ENCODE results near the gene NHLRC2. TPM values are rescaled to one million over a fixed set of nuclear protein-coding genes. Genes with fewer than 3 reads are reported as not detected.

The NHLRC2 gene
- total and polyA plus RNA-seq, 2 of the 13 experiments (the other 11 are each of a cell fraction or from before 2014, with no cell fraction given) = 7.6 to 12.7 TPM

- Histone ChIP-seq H3K36me3 (replicated peaks in 1 of 2; ENCODE audit: control insufficient read depth in 1 of 2, insufficient read depth in 2 of 2, low read length in 2 of 2) (peaks cover 0 to 13% of the 10 kb centered on the region in 2 experiments; a peak in 4 of 5 replicates), H3K79me2 (ENCODE audit: insufficient read depth, low read length) (peaks cover 7% of the 10 kb centered on the region), H3K9me3 (ENCODE audit: low read length) (no peaks in the 10 kb centered on the region), H3K27ac (ENCODE audit: extremely low read length, insufficient read depth, low read length) (no peak overlapping the region), H3K4me2 (ENCODE audit: low read depth, low read length) (no peak overlapping the region), H2AFZ (ENCODE audit: low read length) (no peak overlapping the region), H3K27me3 (ENCODE audit: control insufficient read depth in 1 of 2, insufficient read depth in 2 of 2, low read length in 2 of 2) (no peaks in the 10 kb centered on the region), H3K4me1 (ENCODE audit: insufficient read depth, low read length) (no peaks in the 10 kb centered on the region), H3K4me3 (replicated peaks in 1 of 3; ENCODE audit: insufficient read depth in 1 of 3, low read depth in 2 of 3, low read length in 3 of 3) (no peak overlapping the region), H3K9ac (ENCODE audit: insufficient read depth, low read depth, low read length) (no peak overlapping the region), H4K20me1 (ENCODE audit: insufficient read depth, low read length) (no peaks in the 10 kb centered on the region)
- POLR2A ChIA-PET = no interaction called here
- intact Hi-C loops (cut with micrococcal nuclease; ENCODE audit: unreplicated experiment) = no loop called here
- in situ Hi-C loops (cut with HindIII; ENCODE audit: extremely low pct_ligation_motif_present, low pct_unique_long_range_greater_than_20kb) = no loop called here
- FAIRE-seq (no peak), ATAC-seq (no peak), DNase-seq (ENCODE audit: low spot score) (no peak)
- no TSS peak for BruUV-seq (replicated peaks)
- TF ChIP-seq THAP9 (CRISPR knock-in tag; IDR thresholded peaks at IDR 0.05; ENCODE audit: borderline replicate concordance) = no peak
- TF ChIP-seq SNAPC4 (CRISPR knock-in tag; IDR thresholded peaks at IDR 0.05) = no peak
- WGBS (ENCODE audit: low lambda C conversion rate) = 99% methylated on average over 3 of the region's 3 CpGs
- CTCF ChIA-PET (ENCODE audit: low intra/inter-chr PET ratio, low total read pairs) = no interaction called here
These were observed 11.4 kb downstream of the NHLRC2 start for GRCh38 chr10:113865901-113866300.
